ENCODE measurements around the gene KRT76. TPM values are rescaled to one million over a fixed set of nuclear protein-coding genes. Genes with fewer than 3 reads are reported as not detected.

KRT76 gene
- total RNA-seq, 2 donors from 2014 or later, result not detected

DNA sequence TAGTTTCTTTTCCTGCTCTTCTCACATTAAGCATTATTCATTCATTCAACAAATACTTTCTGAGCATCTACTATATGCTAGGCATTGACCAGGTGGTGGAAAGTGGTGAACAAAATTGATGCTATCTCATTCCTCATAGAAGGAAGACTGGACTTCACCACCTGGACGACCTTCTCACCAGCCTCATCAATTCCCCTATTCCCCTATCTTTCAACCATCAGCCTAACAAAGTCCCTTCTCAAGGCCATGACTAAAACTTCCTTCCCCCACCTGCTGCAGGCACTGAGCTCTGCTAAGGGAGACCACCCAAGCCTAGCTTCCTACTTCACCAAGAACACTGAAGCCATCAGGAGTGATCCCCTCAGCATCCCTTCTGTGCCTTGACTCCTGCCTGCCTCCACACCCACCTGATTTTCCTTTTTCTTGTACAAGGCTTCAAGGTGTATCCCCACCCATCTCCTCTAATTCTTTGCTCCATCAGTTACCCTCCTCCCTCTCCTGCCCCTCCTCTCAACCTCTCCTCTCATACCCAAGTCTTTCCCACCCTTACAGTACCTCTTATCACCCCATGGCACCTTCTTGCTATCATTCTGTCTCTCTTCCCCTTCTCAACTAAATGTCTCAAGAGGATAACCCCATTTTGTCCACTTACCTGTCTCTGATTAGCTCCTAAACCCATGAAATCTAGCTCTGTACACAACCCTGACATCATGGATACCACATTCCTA is 19.5 kb downstream of the KRT76 start:
- Histone ChIP-seq H3K27ac (no peak overlapping the region), H3K9ac (ENCODE audit: low read depth in 2 of 2, low read length in 2 of 2) (no peak overlapping the region), H3K27me3 (no peaks in the 10 kb centered on the region), H3K4me1 (no peaks in the 10 kb centered on the region), H3K4me3 (no peak overlapping the region), H3K36me3 (no peaks in the 10 kb centered on the region), H3K9me3 (no peaks in the 10 kb centered on the region)
- intact Hi-C loops (cut with DNase I), result no loop called here
- no peak for DNase-seq
- TF ChIP-seq, protein P1, sequence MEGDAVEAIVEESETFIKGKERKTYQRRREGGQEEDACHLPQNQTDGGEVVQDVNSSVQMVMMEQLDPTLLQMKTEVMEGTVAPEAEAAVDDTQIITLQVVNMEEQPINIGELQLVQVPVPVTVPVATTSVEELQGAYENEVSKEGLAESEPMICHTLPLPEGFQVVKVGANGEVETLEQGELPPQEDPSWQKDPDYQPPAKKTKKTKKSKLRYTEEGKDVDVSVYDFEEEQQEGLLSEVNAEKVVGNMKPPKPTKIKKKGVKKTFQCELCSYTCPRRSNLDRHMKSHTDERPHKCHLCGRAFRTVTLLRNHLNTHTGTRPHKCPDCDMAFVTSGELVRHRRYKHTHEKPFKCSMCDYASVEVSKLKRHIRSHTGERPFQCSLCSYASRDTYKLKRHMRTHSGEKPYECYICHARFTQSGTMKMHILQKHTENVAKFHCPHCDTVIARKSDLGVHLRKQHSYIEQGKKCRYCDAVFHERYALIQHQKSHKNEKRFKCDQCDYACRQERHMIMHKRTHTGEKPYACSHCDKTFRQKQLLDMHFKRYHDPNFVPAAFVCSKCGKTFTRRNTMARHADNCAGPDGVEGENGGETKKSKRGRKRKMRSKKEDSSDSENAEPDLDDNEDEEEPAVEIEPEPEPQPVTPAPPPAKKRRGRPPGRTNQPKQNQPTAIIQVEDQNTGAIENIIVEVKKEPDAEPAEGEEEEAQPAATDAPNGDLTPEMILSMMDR (IDR thresholded peaks at IDR 0.05), result no peak

DNA sequence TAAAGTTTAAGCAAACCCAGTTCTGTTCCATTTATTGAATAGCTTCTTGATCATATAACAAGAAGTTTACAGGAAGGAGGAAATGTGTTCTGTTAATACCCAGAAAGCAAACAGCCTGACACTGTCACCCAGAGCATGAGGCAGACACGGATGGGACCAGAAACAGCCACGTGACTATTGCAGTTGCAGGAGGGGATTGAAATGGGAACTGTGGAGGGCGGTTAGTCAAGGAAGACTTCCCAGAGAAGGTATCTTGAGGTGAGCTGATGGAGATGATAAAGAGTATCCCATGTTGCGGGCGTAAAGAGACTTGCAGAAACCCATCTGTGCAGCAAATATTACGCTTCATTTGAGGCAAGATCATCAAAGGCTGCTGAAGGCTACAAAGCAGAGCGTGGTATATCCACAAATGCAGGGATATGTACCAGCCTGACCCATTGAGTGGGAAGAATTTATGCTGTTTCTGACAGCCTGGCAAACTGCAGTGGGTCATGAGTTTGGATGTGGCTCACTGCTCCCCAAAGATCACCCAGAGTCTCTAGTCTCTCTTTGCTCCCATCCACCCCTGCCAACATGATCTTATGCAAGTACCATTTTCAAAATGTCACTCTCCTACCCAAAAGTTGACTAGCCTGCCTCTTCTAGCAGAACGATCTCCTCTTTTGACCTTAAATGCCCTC is 20.7 kb downstream of the KRT76 start:
- Histone ChIP-seq H3K27ac (no peak overlapping the region), H3K27me3 (no peaks in the 10 kb centered on the region), H3K4me1 (no peaks in the 10 kb centered on the region), H3K4me3 (no peak overlapping the region), H3K9ac (ENCODE audit: low read depth in 2 of 2, low read length in 2 of 2) (no peak overlapping the region), H3K9me3 (no peaks in the 10 kb centered on the region), H3K36me3 (no peaks in the 10 kb centered on the region)
- intact Hi-C loops (cut with DNase I), result no loop called here
- TF ChIP-seq, protein P1 (IDR thresholded peaks at IDR 0.05), result no peak
- DNase-seq, result no peak

DNA sequence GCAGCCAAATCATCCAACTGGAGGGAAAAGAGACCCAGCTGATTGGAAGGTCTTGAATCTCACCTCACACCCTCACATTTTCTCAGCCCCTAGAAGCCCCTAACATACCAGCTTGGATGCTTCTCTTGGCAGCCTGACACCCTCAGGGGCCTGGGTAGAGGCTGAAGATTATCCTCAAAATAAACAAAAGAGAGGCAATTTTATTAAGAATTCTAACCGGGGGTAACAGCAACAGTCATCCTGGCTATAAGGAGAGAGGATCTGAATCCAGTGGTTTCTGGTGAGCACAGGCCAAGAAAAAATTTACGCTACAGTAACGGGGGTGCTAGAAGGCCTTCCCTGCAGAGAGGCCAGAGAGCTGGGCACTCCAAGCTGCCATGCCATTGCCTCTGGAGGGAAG is 21.6 kb downstream of the KRT76 start:
- Histone ChIP-seq H3K9me3 (no peaks in the 10 kb centered on the region), H3K27ac (no peak overlapping the region), H3K9ac (ENCODE audit: low read depth in 2 of 2, low read length in 2 of 2) (no peak overlapping the region), H3K36me3 (no peaks in the 10 kb centered on the region), H3K4me3 (no peak overlapping the region), H3K27me3 (no peaks in the 10 kb centered on the region), H3K4me1 (no peaks in the 10 kb centered on the region)
- DNase-seq, result no peak
- TF ChIP-seq, protein P1 (IDR thresholded peaks at IDR 0.05), result no peak
- intact Hi-C loops (cut with DNase I), result no loop called here

DNA sequence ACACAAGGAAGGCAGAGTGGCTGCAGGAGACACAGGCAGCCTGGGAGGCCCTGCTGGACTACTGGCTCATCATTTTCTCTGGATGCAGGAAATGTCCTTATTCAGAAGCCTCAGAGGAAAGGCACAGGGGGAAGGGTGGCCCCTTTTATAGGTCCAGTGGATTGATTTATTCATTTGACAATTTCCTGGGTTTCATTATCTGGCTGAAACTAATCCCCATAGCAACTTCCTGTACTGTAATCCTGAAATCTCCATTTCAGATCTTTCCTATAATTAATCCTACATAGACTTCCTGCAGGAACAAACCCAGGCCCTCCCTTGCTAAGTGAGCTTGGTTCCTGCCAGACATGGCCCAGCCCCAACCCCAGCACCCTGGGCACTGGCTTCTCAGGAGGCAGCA is 23.0 kb downstream of the KRT76 start:
- H3K9me3 ChIP-seq, result no peaks in the 10 kb centered on the region
- intact Hi-C loops (cut with DNase I), result no loop called here
- TF ChIP-seq, protein P1 (IDR thresholded peaks at IDR 0.05), result no peak
- H3K9ac ChIP-seq (ENCODE audit: low read depth in 2 of 2, low read length in 2 of 2), result no peak overlapping the region
- no peak for DNase-seq
- no peaks in the 10 kb centered on the region for H3K27me3 ChIP-seq
- H3K4me3 ChIP-seq, result no peak overlapping the region
- H3K36me3 ChIP-seq, result no peaks in the 10 kb centered on the region
- H3K4me1 ChIP-seq, result no peaks in the 10 kb centered on the region
- H3K27ac ChIP-seq, result no peak overlapping the region

DNA sequence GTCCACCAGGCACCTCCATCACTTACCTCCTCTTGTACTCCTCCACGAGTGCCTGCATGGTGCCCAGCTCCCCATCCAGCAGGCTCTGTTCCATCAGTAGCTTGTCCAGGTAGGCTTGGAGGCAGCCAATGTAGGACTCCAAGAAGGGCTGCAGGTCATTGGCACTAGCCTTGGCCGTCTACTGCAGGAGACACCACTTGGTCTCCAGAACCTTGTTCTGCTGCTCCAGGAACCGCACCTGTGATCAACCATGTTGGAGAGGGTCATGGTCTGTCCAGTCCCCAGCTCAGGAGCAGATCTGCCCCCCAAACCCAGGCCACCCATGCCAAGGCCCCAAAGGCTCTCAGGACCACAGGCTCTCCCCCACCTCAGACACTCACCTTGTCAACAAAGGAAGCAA is 23.9 kb downstream of the KRT76 start:
- TF ChIP-seq, protein P1 (IDR thresholded peaks at IDR 0.05), result no peak
- no peaks in the 10 kb centered on the region for H3K36me3 ChIP-seq
- H3K9me3 ChIP-seq, result no peaks in the 10 kb centered on the region
- H3K27ac ChIP-seq, result no peak overlapping the region
- no peaks in the 10 kb centered on the region for H3K4me1 ChIP-seq
- no peaks in the 10 kb centered on the region for H3K27me3 ChIP-seq
- DNase-seq, result no peak
- intact Hi-C loops (cut with DNase I), result no loop called here
- H3K9ac ChIP-seq (ENCODE audit: low read depth in 2 of 2, low read length in 2 of 2), result no peak overlapping the region
- H3K4me3 ChIP-seq, result no peak overlapping the region
